ENCODE measurements around the gene ALOX12B.

- no peak for TF ChIP-seq POLR2A (IDR thresholded peaks at IDR 0.05)
- TF ChIP-seq, protein P1, sequence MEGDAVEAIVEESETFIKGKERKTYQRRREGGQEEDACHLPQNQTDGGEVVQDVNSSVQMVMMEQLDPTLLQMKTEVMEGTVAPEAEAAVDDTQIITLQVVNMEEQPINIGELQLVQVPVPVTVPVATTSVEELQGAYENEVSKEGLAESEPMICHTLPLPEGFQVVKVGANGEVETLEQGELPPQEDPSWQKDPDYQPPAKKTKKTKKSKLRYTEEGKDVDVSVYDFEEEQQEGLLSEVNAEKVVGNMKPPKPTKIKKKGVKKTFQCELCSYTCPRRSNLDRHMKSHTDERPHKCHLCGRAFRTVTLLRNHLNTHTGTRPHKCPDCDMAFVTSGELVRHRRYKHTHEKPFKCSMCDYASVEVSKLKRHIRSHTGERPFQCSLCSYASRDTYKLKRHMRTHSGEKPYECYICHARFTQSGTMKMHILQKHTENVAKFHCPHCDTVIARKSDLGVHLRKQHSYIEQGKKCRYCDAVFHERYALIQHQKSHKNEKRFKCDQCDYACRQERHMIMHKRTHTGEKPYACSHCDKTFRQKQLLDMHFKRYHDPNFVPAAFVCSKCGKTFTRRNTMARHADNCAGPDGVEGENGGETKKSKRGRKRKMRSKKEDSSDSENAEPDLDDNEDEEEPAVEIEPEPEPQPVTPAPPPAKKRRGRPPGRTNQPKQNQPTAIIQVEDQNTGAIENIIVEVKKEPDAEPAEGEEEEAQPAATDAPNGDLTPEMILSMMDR (IDR thresholded peaks at IDR 0.05), result no peak
These were observed 15.2 kb downstream of the ALOX12B start for GRCh38 chr17:8072341-8072728.

All from right lobe of liver (tissue), 4 donors.